GDM1 (cell line): ENCODE results near the gene PPM1K.
A peak's percentile ranks its signal among the peaks of the same experiment; 100 is the strongest.

Experiments used
- DNase-seq: peaks from one replicate; lab custom pipeline; 2025; lab: John Stamatoyannopoulos, UW

PPM1K gene

GRCh38 chr4:88276952-88277710 is 7.2 kb downstream of the PPM1K start:
- DNase-seq = no peak

GRCh38 chr4:88275949-88276515 is 8.3 kb downstream of the PPM1K start:
- no peak for DNase-seq

- DNase-seq = peak; percentile 12
Measured at GRCh38 chr4:88275516-88275915, 8.8 kb downstream of the PPM1K start.

GRCh38 chr4:88268913-88269312 is 15.4 kb downstream of the PPM1K start:
- DNase-seq = no peak

GRCh38 chr4:88264336-88264735 is 20.0 kb downstream of the PPM1K start:
- DNase-seq = no peak

GRCh38 chr4:88257726-88258125 is 26.6 kb downstream of the PPM1K start:
- DNase-seq = no peak

GRCh38 chr4:88255111-88255510 is 29.2 kb downstream of the PPM1K start:
- no peak for DNase-seq

- DNase-seq = peak; percentile 59
Measured at GRCh38 chr4:88251924-88252323, 32.4 kb downstream of the PPM1K start.

- DNase-seq = no peak
Measured at GRCh38 chr4:88247148-88247547, 37.2 kb downstream of the PPM1K start.

- DNase-seq = no peak
Measured at GRCh38 chr4:88246600-88246999, 37.8 kb downstream of the PPM1K start.

GRCh38 chr4:88244816-88245579 is 39.4 kb downstream of the PPM1K start:
- no peak for DNase-seq

- no peak for DNase-seq
Measured at GRCh38 chr4:88244056-88244455, 40.3 kb downstream of the PPM1K start.

- DNase-seq = no peak
Measured at GRCh38 chr4:88242144-88242543, 42.2 kb downstream of the PPM1K start.

GRCh38 chr4:88240297-88240714 is 44.1 kb downstream of the PPM1K start:
- no peak for DNase-seq

- no peak for DNase-seq
Measured at GRCh38 chr4:88230969-88231771, 53.2 kb downstream of the PPM1K start.

- no peak for DNase-seq
Measured at GRCh38 chr4:88230461-88230891, 53.9 kb downstream of the PPM1K start.

GRCh38 chr4:88227734-88228133 is 56.6 kb downstream of the PPM1K start:
- no peak for DNase-seq

- DNase-seq = no peak
Measured at GRCh38 chr4:88226143-88226542, 58.2 kb downstream of the PPM1K start.

GRCh38 chr4:88225232-88226105 is 58.9 kb downstream of the PPM1K start:
- DNase-seq = no peak

GRCh38 chr4:88223516-88223915 is 60.8 kb downstream of the PPM1K start:
- no peak for DNase-seq

GRCh38 chr4:88219099-88219498 is 65.3 kb downstream of the PPM1K start:
- DNase-seq = peak; percentile 33
